ENCODE data around the gene ERO1A.

ERO1A gene

DNA sequence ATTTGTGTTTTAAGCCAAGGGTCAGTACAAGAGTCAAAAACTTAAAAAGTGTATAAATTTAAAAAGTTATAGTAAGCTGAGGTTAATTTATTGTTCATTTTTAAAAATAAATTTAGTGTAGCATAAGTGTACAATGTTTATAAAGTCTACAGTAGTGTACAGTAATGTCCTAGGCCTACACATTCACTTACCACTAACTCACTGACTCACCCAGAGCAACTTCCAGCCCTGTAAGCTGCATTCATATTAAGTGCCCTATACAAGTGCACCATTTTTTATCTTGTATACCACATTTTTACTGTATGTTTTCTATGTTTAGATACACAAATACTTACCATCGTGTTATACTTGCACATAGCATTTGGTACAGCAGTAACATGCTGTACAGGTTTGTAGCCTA lies 105.0 kb downstream of the ERO1A start:
- no peak for DNase-seq (ENCODE audit: low spot score)
- no peak overlapping the region for H3K27ac ChIP-seq
- no peak overlapping the region for H3K4me3 ChIP-seq
- TF ChIP-seq, protein P1, sequence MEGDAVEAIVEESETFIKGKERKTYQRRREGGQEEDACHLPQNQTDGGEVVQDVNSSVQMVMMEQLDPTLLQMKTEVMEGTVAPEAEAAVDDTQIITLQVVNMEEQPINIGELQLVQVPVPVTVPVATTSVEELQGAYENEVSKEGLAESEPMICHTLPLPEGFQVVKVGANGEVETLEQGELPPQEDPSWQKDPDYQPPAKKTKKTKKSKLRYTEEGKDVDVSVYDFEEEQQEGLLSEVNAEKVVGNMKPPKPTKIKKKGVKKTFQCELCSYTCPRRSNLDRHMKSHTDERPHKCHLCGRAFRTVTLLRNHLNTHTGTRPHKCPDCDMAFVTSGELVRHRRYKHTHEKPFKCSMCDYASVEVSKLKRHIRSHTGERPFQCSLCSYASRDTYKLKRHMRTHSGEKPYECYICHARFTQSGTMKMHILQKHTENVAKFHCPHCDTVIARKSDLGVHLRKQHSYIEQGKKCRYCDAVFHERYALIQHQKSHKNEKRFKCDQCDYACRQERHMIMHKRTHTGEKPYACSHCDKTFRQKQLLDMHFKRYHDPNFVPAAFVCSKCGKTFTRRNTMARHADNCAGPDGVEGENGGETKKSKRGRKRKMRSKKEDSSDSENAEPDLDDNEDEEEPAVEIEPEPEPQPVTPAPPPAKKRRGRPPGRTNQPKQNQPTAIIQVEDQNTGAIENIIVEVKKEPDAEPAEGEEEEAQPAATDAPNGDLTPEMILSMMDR (IDR thresholded peaks at IDR 0.05): no peak
